ENCODE data around the gene JUNB.

JUNB gene

DNA sequence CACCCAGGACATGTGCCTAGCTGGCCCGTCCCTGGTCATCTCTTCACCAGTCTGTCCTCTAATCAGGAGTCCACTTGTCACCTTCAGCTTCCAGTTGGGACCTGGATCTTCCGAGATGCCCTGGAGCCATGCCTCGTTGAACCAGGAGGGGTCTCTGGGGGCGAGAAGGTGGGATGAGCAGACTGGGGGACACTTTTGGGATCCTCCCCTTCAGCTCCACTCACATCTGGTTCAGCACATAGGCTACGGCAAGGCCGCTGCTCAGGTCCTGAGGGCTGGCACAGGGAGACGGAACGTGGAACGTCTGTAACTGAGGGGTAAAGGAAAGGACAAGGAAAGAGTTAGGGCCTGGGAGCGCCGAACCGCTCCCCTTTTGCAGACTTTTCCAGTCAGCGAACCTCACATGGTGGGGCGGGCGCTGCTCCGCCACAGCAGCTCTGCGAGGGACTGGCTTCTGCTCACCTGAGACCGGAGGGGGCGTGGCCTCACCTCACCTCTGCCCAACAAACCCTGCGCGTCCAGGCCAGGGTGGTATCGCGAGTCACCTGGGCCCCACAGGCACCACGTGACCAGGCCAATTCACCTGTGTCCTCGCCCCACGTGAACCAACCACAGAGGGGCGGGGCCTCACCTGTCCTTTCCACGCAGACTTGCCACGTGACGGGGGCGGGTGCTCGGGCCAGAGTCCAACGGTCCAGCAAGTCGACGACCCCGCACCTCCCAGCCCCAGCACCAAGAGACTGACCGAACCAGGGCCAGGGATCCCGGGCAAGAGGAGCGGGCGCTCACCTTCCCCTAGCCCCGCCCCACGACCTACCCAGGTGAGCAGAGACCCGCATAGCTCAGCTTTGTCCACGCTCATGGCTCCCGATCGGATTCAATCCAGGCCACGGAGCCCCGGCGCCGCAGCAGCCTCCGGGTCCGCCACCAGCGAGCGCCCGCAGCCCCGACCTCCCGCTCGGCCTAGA lies 16.4 kb upstream of the JUNB start, which contains the start of gene HOOK2:
Gene HOOK2 (minus strand): TSS at position 965 of the 968 bp plus-strand sequence. CDS start 103 bp downstream, at position 862.
- no peak for DNase-seq

DNA sequence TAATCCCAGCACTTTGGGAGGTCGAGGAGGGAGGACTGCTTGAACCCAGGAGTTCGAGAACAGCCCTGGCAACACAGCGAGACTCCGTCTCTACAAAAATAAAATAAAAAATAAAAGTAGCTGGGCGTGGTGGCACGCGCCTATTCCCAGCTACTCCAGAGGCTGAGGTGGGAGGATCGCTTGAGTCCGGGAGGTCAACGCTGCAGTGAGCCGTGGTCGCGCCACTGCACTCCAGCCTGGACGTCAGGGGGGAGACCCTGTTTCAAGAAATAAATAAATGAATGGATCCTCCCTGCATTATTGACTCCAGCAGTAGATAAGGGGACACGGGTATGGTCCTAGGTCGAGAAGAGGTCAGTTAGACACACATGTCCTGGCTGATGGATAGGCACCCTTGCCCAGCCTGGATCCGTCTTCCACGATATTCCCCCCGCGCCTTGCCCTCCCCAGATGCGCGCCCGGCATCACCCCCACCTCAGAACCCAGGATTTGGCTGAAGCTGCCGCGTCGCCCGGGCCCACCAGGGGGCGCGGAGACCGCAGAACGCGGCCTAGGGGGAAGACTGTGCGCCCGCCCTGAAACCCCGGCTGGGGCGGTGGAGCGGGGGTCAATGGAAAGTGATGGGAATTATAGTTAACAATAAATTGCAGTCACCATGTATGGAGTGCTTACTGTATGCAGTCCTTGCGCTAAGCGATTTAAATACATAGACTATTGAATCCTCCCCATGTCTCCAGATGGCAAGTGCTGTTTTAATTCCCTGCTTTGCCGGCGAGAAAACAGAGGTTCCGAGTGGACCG lies 13.9 kb upstream of the JUNB start:
- DNase-seq = peak; percentile 58

DNA sequence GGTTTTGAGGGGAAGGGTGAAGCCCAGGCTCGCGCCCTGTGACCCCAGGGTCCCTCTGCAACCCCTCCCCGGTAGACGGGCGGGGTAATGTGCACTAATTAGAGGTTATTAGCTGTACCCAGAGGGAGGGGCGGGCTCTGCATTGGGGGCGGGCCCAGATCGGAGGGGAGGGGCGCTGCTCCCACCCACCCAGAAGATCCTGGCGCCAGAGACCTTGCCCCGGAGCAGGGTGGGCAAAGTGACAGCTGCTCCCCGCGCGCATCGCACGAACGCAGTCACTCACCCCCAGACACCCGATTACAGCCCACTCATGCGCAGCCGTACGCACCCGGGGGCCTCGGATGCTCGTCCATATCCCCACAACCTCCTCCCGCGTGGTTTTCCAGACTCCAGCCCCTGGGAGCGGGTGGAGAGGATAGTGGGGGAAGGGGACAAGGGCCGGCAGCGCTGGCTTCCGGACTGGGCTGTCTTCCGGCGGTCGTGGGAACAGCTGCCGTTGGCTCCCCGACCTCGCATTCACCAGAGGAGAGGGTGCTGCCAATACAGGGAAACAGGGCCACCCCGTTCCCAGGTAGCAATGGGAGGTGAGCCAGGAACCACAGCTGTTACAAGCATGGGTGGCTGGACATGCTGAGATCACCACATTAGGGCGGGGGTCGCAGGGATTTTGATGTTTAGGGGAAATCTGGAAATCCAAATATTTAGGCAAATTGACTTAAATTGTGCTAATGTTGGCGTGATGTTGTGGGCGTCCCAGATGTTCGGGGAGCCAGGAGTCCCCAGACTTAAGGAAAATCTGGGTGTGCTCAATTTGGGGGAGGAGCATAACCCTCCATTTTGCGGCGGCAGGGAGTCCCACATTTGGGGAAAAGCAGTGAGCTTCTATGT lies 13.0 kb upstream of the JUNB start:
- DNase-seq = no peak

DNA sequence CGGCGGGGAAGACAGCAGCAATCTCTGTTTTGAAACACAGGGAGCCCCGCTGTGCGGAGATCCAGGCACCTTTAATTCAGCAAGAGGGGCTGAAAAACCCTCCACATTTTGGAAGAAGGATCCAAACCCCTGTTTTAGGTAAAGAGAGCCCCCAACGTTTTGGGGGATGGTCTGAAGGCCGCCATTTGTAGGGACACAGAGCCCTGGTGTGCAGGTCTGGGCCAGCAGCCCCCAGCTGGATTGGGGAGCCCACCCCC lies 12.5 kb upstream of the JUNB start:
- DNase-seq = no peak

DNA sequence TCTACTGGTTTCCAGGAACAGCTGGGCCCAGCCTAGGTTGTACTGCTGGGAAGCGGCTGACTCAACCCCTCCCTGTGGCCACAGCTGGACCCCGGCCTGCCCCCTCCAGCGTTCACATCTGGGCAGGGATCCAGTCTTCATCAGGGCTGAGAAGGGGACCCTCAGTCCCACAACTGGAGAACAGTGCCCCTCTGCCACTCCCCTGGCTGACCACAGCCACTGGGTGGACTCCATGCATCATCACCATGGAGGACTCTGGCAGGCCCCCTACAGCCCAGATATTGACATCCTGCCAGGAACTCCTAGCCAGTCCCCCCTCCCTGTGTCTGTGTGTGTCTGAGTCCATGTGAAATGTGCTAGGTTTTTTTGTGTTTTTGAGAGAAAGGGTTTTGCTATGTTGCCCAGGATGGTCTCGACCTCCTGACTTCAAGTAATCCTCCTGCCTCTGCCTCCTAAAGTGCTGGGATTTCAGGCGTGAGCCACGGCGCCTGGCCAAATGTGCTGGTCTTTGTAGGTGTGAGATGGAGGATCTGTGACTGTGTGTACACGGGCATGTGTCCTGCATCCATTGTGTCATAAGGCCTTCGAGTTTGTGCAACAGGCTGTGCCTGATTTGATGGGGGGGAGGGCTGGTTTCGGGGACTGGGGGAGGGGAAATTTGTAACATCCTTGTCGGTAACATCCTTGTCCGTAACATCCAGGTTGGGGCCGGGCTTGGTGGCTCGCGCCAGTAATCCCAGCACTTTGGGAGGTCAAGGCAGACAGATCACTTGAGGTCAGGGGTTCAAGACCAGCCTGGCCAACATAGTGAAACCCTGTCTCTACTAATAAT lies 11.9 kb upstream of the JUNB start:
- no peak for DNase-seq

DNA sequence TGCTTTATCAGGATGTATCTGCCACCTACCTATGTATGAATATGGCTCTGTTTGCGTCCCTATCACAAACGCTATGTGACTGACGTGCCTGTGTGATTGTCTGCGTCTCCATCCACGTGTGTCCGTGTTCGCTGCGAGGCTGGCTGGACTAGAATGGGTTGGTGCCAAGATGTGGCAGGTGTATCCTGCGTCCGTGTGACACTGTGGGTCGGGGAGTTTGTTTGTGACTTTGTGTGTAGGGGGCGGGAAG lies 9.2 kb upstream of the JUNB start:
- no peak for DNase-seq

DNA sequence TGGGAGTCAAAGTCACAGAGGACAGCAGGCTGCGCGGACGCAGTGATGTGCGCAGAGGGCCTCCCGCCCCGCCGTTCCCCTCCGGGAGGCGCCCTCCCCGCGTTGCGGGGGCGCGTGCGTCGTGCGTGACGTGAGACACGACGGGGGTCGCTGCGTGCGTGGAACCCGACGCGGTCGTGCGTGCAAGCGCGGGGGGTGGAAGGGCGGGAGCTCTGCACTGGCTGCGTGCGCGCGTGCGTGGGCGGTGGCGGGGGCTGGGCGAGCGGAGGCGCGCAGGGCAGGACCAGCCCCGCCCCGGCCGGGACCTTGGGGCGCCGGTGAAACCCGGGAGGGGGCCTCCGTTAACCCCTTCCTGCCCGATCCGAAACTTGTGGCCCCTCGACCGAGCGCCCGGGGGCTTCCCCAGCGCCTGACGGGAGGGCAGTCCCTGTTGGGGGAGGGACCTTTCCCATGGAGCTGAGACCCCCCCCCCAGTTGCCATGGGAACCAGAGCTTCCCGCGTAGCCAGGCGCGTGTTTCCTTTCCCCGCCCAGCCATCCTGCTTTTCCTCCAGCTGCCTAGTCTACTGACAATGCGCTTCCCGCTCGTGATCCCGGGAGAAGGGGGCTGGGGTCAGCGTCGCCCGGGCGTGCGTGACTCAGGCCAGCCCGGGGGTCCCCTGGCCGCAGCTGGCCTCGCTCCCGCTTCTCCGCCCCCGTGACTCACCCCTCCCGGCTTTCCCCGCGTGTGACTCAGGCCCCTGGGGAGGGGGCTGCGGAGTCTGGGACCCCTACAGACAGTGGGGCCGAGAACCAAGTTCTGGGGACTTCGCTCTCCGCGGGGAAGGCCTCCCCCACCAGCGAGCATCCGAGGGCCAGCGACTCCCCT lies 8.6 kb upstream of the JUNB start:
- peak; percentile 95 for DNase-seq

DNA sequence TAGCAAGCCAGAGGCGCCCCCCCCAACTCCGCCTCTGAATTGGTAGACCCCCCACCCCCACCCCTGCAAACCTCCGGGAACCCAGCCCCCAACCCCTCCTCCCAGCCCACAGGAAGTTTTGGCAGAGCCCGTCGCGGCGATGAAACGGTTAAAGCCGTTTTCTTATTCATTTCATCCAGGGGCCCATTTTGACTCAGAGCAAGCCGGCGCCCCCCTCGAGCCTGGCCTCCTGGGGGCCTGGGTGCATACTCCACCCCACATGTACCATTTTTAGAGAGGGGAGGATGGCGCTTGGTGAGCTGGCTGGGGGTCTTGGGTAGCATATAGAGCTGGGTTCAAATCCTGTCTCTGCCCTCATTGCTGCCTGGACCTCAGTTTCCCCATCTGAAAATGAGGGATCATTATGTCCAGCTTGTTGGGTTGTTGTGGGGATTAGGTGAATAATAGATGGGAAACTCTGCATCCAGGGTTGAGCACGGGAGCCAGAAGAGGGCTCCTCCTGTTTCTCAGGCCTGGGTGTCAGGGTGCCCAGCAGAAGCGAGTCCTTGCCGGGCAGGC lies 7.9 kb upstream of the JUNB start:
- DNase-seq = no peak

DNA sequence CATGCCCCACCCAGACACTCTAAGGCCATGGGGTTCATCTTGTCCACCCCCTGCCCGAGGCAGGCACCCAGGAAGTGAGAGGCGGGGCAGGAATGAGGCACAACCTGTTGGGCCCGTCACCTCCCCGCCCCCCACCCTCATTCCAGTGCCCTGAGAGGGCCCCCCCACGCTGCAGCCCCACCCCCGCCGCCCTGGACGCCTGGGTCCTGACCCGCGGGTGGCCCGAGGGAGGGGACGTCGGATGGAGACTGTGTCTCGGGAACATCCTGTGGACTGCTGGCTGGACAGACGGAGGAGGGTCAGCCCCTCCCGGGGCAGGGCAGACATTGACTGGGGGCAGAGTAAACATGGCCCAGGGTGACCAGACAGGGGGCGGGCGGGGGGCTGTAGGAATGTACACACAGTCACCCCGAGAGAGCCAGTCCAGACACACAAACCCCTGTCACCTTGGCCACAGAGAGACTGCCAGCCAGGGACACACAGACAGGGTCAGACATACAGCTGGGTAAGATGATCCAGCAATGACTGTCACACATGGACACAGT lies 7.4 kb upstream of the JUNB start:
- no peak for DNase-seq

DNA sequence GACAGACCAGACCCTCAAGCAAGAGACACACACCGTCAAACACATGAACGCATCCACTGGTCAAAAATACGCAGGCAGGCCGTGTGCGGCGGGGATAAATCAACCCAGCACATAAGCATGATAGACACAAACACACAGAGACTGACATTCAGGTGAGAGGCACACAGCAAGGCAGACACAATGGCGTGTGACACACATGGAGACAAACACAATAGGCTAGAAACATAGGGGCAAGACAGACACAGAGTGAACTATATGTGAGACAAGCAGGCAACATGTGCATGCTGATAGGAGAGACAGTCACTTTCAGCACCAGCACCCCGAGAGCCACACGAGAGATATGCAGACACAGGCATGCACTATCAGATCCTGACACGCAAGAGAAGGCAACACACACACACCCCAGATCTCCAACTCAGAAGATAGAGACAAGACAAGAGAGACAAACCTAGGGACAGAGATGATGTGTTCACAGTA lies 6.9 kb upstream of the JUNB start:
- DNase-seq = no peak

DNA sequence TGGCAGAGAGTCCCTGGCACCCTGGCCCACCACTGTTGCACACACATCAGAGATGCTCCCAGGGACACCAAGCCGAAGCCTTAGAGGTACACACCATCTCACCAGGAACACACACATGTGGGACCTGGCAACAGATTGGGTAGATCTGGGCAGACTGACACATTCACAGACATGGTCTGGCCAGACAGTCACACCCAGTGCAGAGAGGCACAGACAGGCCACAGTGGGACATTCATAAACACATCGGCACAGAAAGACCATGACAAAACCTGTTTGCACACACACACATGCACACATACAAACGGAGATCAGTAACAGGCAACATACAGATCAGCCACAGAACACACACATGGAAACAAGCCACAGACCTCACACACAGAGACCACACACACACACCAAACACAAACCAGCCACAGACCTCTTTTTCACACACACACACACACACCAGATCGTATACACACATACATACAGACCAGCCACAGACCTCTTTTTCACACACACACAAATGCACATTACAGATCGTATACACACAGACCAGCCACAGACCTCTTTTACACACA lies 6.3 kb upstream of the JUNB start:
- no peak for DNase-seq

DNA sequence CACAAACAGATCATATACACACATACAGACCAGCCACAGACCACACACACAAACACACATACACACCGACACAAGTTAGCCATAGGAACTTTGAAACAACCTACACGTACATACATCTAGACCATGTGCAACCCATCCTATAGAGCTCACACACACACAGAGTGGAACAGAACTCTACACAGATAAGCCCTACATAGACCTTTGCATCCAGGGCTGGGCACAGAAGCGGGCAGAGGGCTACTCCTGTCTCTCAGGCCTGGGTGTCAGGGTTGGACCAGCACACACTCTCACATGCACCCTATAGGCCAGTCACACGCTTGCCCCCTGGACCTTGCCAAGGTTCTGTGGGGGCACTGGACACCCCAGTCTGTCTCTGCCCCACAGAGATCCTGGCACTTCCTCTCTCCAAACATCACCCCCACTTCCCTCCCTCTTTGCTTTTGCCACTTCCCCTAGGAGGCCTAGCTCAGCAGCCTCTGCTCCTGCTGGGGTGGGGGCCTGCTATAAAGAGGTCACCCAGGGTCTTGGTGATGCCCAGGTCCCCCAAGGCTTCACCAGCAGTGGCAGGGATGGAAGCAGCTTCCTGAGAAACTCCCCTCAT lies 5.8 kb upstream of the JUNB start:
- DNase-seq = no peak

DNA sequence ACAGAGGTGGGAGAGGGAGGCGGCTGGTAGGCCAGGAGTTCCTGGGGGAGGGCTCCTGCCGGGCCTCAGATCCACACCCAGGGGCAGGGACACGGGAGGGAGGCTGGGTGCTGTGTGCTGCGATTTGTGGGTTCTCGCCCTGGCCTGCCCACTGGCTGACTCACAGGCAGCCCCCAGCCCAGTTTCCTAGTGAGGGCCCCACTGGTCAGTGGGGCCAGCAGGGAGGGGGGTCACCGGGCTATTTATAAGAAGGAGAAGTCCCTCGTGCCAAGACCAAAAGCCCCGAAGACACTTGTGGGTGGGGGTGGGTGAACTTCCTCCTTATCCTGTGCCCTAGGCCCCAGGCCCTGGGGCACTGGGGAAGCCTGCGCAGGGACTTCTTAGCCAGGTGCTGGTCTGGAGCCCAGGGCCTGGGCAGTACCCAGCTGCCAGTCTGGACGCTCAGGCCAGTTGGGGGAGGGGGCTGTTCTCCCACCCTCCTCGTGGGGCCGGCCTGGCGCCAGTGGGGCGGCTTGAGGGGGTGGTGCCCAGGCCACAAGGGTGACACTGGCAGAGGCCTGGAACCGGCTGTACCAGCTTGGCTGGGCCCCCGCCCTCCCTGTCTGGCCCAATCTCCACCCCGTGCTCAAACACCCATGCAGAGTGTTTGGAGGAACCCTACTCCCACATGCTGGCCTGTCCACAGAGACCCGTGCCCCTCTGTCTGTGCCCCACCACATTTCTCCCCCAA lies 5.0 kb upstream of the JUNB start:
- DNase-seq = no peak

DNA sequence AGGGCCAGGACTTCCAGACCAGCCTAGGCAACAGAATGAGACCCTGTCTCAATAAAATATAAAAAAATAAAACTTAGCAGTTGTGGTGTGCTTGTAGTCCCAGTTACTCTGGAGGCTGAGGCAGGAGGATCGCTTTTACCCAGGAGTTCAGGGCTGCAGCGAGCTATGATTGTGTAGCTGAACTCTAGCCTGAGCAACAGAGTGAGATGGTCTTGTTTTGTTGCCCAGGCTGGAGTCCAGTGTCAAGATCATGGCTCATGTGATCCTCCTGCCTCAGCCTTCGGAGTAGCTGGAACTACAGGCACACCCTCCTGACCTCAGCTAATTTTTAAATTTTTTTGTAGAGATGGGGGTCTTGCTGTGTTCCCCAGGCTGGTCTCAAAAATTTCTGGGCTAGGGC lies 4.3 kb upstream of the JUNB start:
- DNase-seq = no peak

DNA sequence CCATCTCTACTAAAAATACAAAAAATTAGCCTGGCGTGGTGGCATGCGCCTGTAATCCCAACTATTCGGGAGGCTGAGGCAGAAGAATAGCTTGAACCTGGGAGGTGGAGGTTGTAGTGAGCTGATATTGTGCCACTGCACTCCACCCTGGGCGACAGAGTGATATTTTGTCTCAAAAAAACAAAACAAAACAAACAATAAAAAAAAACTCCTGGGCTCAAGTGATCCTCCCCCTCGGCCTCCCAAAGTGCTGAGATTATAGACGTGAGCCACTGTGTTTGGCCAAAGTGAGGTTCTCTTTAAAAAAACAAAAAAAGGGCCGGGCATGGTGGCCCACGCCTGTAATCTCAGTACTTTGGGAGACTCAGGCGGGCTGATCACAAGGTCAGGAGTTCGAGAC lies 3.8 kb upstream of the JUNB start:
- no peak for DNase-seq

DNA sequence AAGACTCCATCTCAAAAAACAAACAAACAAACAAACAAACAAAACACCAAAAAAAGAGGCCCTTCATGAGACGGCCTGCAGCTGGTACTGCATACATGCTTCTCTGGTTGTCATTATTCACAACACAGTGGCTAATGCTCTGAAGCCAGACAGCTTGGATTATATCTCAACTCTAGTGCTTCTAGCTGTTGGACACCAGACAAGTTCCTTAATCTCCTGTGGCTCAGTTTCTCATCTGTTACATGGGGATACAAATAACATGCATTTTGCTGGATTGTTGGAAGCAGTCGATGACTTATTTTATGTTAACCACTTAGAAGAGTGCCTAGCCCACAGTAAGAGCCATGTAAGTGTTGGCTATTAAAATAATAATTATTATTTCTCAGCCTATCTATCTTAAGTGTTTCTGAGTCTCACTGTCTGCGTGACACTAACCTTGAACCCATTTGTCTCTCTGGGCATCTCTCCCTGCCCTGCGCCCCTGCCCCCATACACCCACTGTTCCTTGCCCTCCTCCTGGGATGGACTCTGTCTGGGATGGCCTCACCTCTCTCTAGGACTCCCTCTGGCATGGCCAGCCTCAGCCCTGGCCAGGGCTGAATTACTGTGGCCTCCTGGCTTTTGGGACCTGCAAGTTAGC lies 3.1 kb upstream of the JUNB start:
- no peak for DNase-seq

DNA sequence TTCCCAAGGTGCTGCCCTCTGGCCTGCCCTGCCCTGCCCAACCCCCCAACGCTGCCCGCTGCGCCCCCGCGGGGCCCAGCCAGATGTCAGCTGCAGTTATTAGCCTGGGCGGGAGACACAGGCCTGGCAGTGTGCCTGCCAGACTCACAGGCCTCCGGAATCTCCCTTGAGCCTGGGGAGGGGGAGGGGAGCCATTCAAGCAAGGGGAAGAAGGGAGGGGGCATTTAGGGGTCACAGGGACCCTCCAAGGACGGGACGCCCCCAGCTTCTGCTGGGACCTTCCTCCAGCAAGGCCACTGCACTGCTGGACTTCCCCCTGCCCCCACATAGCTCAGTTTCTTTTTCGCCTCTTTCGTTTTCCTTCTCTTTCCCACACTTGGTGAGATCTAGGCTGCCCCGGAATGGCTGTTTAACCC lies 2.6 kb upstream of the JUNB start:
- no peak for DNase-seq

DNA sequence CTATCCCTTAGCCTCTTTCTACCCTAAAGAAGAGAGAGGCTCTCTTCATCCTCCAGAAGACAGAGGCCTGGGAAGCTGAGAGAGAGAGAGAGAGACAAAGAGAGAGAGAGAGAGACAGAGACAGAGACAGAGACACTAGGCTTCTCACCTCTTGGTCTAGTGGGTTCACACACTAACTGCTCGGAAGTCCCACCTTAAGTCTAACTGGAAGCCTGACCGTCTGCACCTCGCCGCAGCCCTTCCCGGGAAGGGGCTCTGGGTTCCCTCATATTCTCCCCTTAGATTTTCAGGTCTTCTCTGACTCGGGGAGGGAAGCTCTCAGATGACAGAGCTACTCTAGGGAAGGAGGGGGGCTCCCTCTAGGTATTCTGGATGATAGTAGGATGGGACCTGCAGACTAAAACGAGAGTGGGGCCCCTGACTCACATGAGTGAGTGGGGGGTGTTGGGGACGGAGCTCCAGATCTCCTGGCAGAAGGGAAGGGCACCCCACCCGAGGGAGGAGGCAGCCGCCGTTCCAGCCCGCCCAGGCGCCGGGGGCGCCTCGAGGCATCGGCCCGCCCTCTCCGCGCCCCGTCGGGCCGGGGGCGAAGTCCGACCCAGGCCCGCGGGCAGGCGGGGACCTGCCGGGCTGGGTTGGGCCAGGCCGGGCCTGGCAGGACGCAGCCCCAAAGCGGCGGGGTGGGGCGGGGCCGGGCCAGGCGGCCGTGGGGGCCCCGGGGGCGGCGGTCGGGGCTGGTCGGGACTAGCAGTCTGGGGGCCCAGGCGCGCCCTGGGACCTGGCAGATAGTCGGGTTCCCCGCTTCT lies 2.0 kb upstream of the JUNB start:
- no peak for DNase-seq
